Esophagus muscularis mucosa (tissue), 4 donors: ENCODE measurements around the gene CELF4.

Experiments
- CTCF ChIP-seq, 3 experiments: fragments of 200-600 bp in 2 of 3; fragments of 450-650 bp in 1 of 3; sonication (generic) in 2 of 3; IDR thresholded peaks; one replicate each; pipeline ENCODE4 v1.5.1; 2017 to 2019; ENCODE audit warnings: antibody characterized with exemption in 3 of 3, mild to moderate bottlenecking in 2 of 3, moderate library complexity in 1 of 3
- EP300 ChIP-seq: sonication (generic); formaldehyde crosslinking; IDR thresholded peaks from one replicate; pipeline ENCODE4 v1.6.1; 2017; ENCODE audit warnings: antibody characterized with exemption
- POLR2A ChIP-seq: fragments of 450-650 bp; IDR thresholded peaks from one replicate; pipeline ENCODE4 v1.6.1; 2017; ENCODE audit warnings: antibody characterized with exemption, moderate library complexity, mild to moderate bottlenecking, low read depth
- POLR2AphosphoS5 ChIP-seq, 2 donors: sonication (generic); formaldehyde crosslinking; IDR thresholded peaks; one replicate each; pipeline ENCODE4 v1.6.1; 2017; ENCODE audit warnings: antibody characterized with exemption in 2 of 2

- TF ChIP-seq CTCF (IDR thresholded peaks at IDR 0.05), result no peak
- TF ChIP-seq EP300, result no peak
- TF ChIP-seq POLR2A, result no peak
- no peak for TF ChIP-seq POLR2AphosphoS5 (IDR thresholded peaks at IDR 0.05)
Observed at GRCh38 chr18:37524498-37525261, 40.9 kb downstream of the CELF4 start.
